IMR-90 (cell line): ENCODE results near the gene SYNE1. TPM values are rescaled to one million over a fixed set of nuclear protein-coding genes. Genes with fewer than 3 reads are reported as not detected.

Experiments used
- ATAC-seq: fragments of 200-7000 bp; cut with Tn5 transposase; 2 replicates; pipeline ENCODE4 v1.9.1; 2020; ENCODE audit warnings: low read depth, mild to moderate bottlenecking, moderate library complexity
- BruUV-seq: library from RNA; stranded (reverse); fragments of 400-500 nt; replicated peaks from 2 replicates; lab custom pipeline; 2021; lab: Mats Ljungman, UMichigan
- CTCF ChIA-PET: fragments of 300-600 bp; formaldehyde crosslinking; extraction: SDS; loops from one replicate; lab custom pipeline; 2021; ENCODE audit warnings: antibody characterized with exemption; lab: Yijun Ruan, JAX
- POLR2A ChIA-PET: fragments of 300-600 bp; sonication (Branson Sonifier 250); formaldehyde crosslinking; loops from one replicate; lab custom pipeline; 2022; ENCODE audit warnings: antibody characterized with exemption; ENCODE audit not compliant: unreplicated experiment; lab: Charles Lee
- DNase-seq: peaks from one replicate; pipeline ENCODE4 v3.0.0; 2013
- H2AFZ ChIP-seq: replicated peaks from 2 replicates; pipeline ENCODE3; 2013; ENCODE audit warnings: low read length, mild to moderate bottlenecking; ENCODE audit not compliant: poor library complexity
- H2AK5ac ChIP-seq: 2 replicates; pipeline ENCODE4 v1.6.1; 2013; ENCODE audit warnings: low read depth, low read length, inconsistent platforms
- H2AK9ac ChIP-seq: replicated peaks from 2 replicates; pipeline ENCODE3; 2013; ENCODE audit warnings: mild to moderate bottlenecking, low read depth, low read length, moderate library complexity; ENCODE audit not compliant: poor library complexity
- H2BK120ac ChIP-seq: 2 replicates; pipeline ENCODE4 v1.6.1; 2013; ENCODE audit warnings: low read depth, low read length, inconsistent platforms
- H2BK15ac ChIP-seq: 3 replicates; pipeline ENCODE4 v1.6.1; 2013; ENCODE audit warnings: low read depth, low read length, inconsistent platforms
- H2BK20ac ChIP-seq: 2 replicates; pipeline ENCODE4 v1.6.1; 2013; ENCODE audit warnings: low read depth, mild to moderate bottlenecking, inconsistent platforms, low read length, moderate library complexity
- H2BK5ac ChIP-seq: 2 replicates; pipeline ENCODE4 v1.6.1; 2013; ENCODE audit warnings: mild to moderate bottlenecking, low read depth, low read length, inconsistent platforms; ENCODE audit not compliant: poor library complexity, severe bottlenecking
- H3K14ac ChIP-seq: replicated peaks from 2 replicates; pipeline ENCODE4 v1.6.1; 2013; ENCODE audit warnings: low read depth, low read length, inconsistent platforms
- H3K18ac ChIP-seq: 2 replicates; pipeline ENCODE4 v1.6.1; 2013; ENCODE audit warnings: low read depth, low read length, control low read depth
- H3K23ac ChIP-seq: 2 replicates; pipeline ENCODE4 v1.6.1; 2013; ENCODE audit warnings: low read depth, low read length, inconsistent platforms
- H3K27ac ChIP-seq: 2 replicates; pipeline ENCODE4 v1.5.1; 2013; ENCODE audit warnings: mild to moderate bottlenecking, control low read depth, low read length; ENCODE audit not compliant: insufficient read depth
- H3K27me3 ChIP-seq: 2 replicates; pipeline ENCODE4 v1.6.1; 2013; ENCODE audit warnings: low read length; ENCODE audit not compliant: control insufficient read depth, insufficient read depth
- H3K36me3 ChIP-seq: 2 replicates; pipeline ENCODE4 v1.6.1; 2013; ENCODE audit warnings: low read length, mixed read lengths; ENCODE audit not compliant: control insufficient read depth, insufficient read depth
- H3K4ac ChIP-seq: 2 replicates; pipeline ENCODE4 v1.6.1; 2013; ENCODE audit warnings: low read depth, low read length, inconsistent platforms
- H3K4me1 ChIP-seq: 2 replicates; pipeline ENCODE4 v1.6.1; 2013; ENCODE audit warnings: low read length, mixed read lengths; ENCODE audit not compliant: control insufficient read depth, insufficient read depth
- H3K4me2 ChIP-seq: 2 replicates; pipeline ENCODE4 v1.6.1; 2013; ENCODE audit warnings: low read depth, mild to moderate bottlenecking, control low read depth, low read length, moderate library complexity
- H3K4me3 ChIP-seq: 2 replicates; pipeline ENCODE4 v1.5.1; 2013; ENCODE audit warnings: low read depth, mild to moderate bottlenecking, control low read depth, low read length, moderate library complexity; ENCODE audit not compliant: insufficient read depth
- H3K56ac ChIP-seq: 2 replicates; pipeline ENCODE4 v1.6.1; 2013; ENCODE audit warnings: low read length, inconsistent platforms; ENCODE audit not compliant: insufficient read depth; ENCODE audit errors: extremely low read depth
- H3K79me1 ChIP-seq, 2 experiments: 2 replicates each; pipeline ENCODE4 v1.6.1; 2013; ENCODE audit warnings: low read length in 2 of 2, inconsistent platforms in 1 of 2, low read depth in 1 of 2
- H3K9ac ChIP-seq: 2 replicates; pipeline ENCODE4 v1.6.1; 2013; ENCODE audit warnings: low read depth, low read length, control low read depth
- H3K9me1 ChIP-seq: 2 replicates; pipeline ENCODE4 v1.6.1; 2013; ENCODE audit warnings: low read length, inconsistent platforms; ENCODE audit not compliant: insufficient read depth
- H3K9me3 ChIP-seq: 2 replicates; pipeline ENCODE4 v1.6.1; 2013; ENCODE audit warnings: low read length; ENCODE audit not compliant: control insufficient read depth, insufficient read depth
- H4K20me1 ChIP-seq: 2 replicates; pipeline ENCODE4 v1.6.1; 2013; ENCODE audit warnings: low read length, inconsistent platforms; ENCODE audit not compliant: insufficient read depth
- H4K5ac ChIP-seq: 2 replicates; pipeline ENCODE4 v1.6.1; 2013; ENCODE audit warnings: mild to moderate bottlenecking, low read depth, low read length, control low read depth
- H4K8ac ChIP-seq, 2 experiments: 2 replicates each; pipeline ENCODE4 v1.6.1; 2013; ENCODE audit warnings: low read depth in 2 of 2, low read length in 2 of 2, control low read depth in 1 of 2, inconsistent platforms in 1 of 2
- H4K91ac ChIP-seq: 2 replicates; pipeline ENCODE4 v1.6.1; 2013; ENCODE audit warnings: low read depth, low read length, inconsistent platforms; ENCODE audit not compliant: insufficient read depth
- BHLHE40 ChIP-seq: fragments of 150-350 bp; IDR thresholded peaks from 2 replicates; pipeline ENCODE4 v1.6.1; 2016; ENCODE audit warnings: mild to moderate bottlenecking, low read depth, low read length
- CTCF ChIP-seq: conservative IDR thresholded peaks from 2 replicates; pipeline ENCODE4 v1.5.1; 2012; ENCODE audit warnings: mild to moderate bottlenecking, low read depth, low read length, improper control_type of control experiment
- FOS ChIP-seq: fragments of 150-350 bp; IDR thresholded peaks from 2 replicates; pipeline ENCODE4 v1.6.1; 2016; ENCODE audit warnings: low read depth, low read length
- MAFK ChIP-seq: IDR thresholded peaks from 2 replicates; pipeline ENCODE4 v1.6.1; 2012; ENCODE audit warnings: low read depth, low read length, improper control_type of control experiment
- MAZ ChIP-seq: IDR thresholded peaks from 2 replicates; pipeline ENCODE4 v1.6.1; 2012; ENCODE audit warnings: low read depth, mild to moderate bottlenecking, low read length, improper control_type of control experiment, moderate library complexity, borderline replicate concordance
- MXI1 ChIP-seq: IDR thresholded peaks from 2 replicates; pipeline ENCODE4 v1.6.1; 2012; ENCODE audit warnings: low read depth, mild to moderate bottlenecking, low read length, moderate library complexity, borderline replicate concordance
- POLR2A ChIP-seq: IDR thresholded peaks from 2 replicates; pipeline ENCODE4 v1.6.1; 2012; ENCODE audit warnings: mild to moderate bottlenecking, low read depth, low read length
- RAD21 ChIP-seq: IDR thresholded peaks from 2 replicates; pipeline ENCODE4 v1.6.1; 2012; ENCODE audit warnings: low read length, improper control_type of control experiment
- RCOR1 ChIP-seq: IDR thresholded peaks from 2 replicates; pipeline ENCODE4 v1.6.1; 2012; ENCODE audit warnings: mild to moderate bottlenecking, low read length, improper control_type of control experiment; ENCODE audit not compliant: insufficient replicate concordance
- SMC3 ChIP-seq: fragments of 150-350 bp; IDR thresholded peaks from 2 replicates; pipeline ENCODE4 v1.6.1; 2016; ENCODE audit warnings: low read depth, mild to moderate bottlenecking, antibody characterized with exemption, low read length, moderate library complexity
- USF2 ChIP-seq: fragments of 150-350 bp; IDR thresholded peaks from 2 replicates; pipeline ENCODE4 v1.6.1; 2017; ENCODE audit warnings: mild to moderate bottlenecking, antibody characterized with exemption, low read length, low read depth
- WGBS, 2 experiments: methylation state at CpG; one replicate each; pipeline versions ENCODE4 v1.1.5 to v1.1.7; 2013; ENCODE audit warnings: missing lambda C conversion rate in 2 of 2; ENCODE audit not compliant: insufficient read length in 1 of 2; ENCODE audit errors: extremely low coverage in 2 of 2; 5-methylcytosine and 5-hydroxymethylcytosine counted together
- dilution Hi-C: fragments of 300-500 bp; cut with HindIII; formaldehyde crosslinking; loops from one replicate; pipeline ENCODE4 v1.14.3; 2018; ENCODE audit warnings: low sequenced_read_pairs; ENCODE audit not compliant: unreplicated experiment
- in situ Hi-C: fragments of 300-500 bp; cut with MboI; formaldehyde crosslinking; loops from 3 replicates; pipeline ENCODE4 v1.14.3; 2019; ENCODE audit warnings: low sequenced_read_pairs, inconsistent platforms, mixed read lengths
- intact Hi-C: fragments of 100-400 bp; cut with micrococcal nuclease; formaldehyde crosslinking; loops from 2 replicates; pipeline ENCODE4 v1.10.0; 2022
- polyA plus RNA-seq, 3 experiments: library from polyadenylated mRNA; depleted of rRNA; stranded (reverse); fragments of >200 nt; gene quantifications; 2 replicates each; pipeline ENCODE4 v1.2.3, GENCODE V29; 2012; ENCODE audit warnings: low replicate concordance in 1 of 3
- total RNA-seq: library from RNA; depleted of rRNA; stranded (reverse); fragments of >200 nt; gene quantifications from 2 replicates; pipeline ENCODE4 v1.2.3, GENCODE V29; 2012

Gene SYNE1
- total and polyA plus RNA-seq, 2 of the 4 experiments (the other 2 are of a cell fraction), result 34.1 to 159 TPM

- peak; percentile 13 for TF ChIP-seq RCOR1
These were observed 542.1 kb downstream of the SYNE1 start (continued) for GRCh38 chr6:152094992-152095592.

- Histone ChIP-seq H4K20me1 (no peaks in the 10 kb centered on the region), H2AK9ac (peak overlapping the region; percentile 0), H2BK5ac (peak overlapping the region; percentile 91), H4K5ac (peak overlapping the region; percentile 53), H2BK15ac (peak overlapping the region; percentile 60; the same call in 2 of the 3 replicates), H3K4ac (peak overlapping the region; percentile 62), H3K56ac (no peak overlapping the region), H4K91ac (peak overlapping the region; percentile 29), H3K79me1 (no peaks in the 10 kb centered on the region), H2AFZ (no peak overlapping the region), H3K18ac (peak overlapping the region; percentile 86), H3K36me3 (no peaks in the 10 kb centered on the region), H3K4me3 (no peak overlapping the region), H3K9me1 (peaks cover 23% of the 10 kb centered on the region), H3K27me3 (no peaks in the 10 kb centered on the region), H4K8ac (peak overlapping the region in 1 of 2 experiments; percentile 55; a peak in 1 of 4 replicates), H3K27ac (peak overlapping the region; percentile 87; the same call in 1 of the 2 replicates), H3K23ac (no peak overlapping the region), H3K14ac (peak overlapping the region; percentile 59), H3K4me1 (peaks cover 24% of the 10 kb centered on the region), H3K4me2 (no peak overlapping the region), H2BK120ac (peak overlapping the region; percentile 84), H2AK5ac (peak overlapping the region; percentile 82), H2BK20ac (peak overlapping the region; percentile 83), H3K9ac (no peak overlapping the region), H3K9me3 (peaks cover 3% of the 10 kb centered on the region)
- intact Hi-C loops (no loop called here), in situ Hi-C loops (no loop called here), dilution Hi-C loops (no loop called here)
- no TSS peak for BruUV-seq
- CTCF ChIA-PET, result no interaction called here
- no peak for TF ChIP-seq SMC3
- TF ChIP-seq POLR2A, result no peak
- no peak for TF ChIP-seq CTCF
- TF ChIP-seq FOS, result no peak
- no peak for TF ChIP-seq MXI1
- no peak for TF ChIP-seq RAD21
- TF ChIP-seq USF2, result no peak
- TF ChIP-seq BHLHE40, result no peak
- TF ChIP-seq MAZ, result no peak
- no peak for TF ChIP-seq MAFK
- 93% methylated on average over 3 of the region's 4 CpGs; no CpG with 5 or more reads in 1 of the 2 experiments for WGBS, 2 experiments
- DNase-seq (no peak), ATAC-seq (no peak)
- POLR2A ChIA-PET, result no interaction called here
These were observed 542.9 kb downstream of the SYNE1 start for GRCh38 chr6:152094276-152094675.
